ENCODE measurements around the gene MTCH1. TPM values are rescaled to one million over a fixed set of nuclear protein-coding genes. Genes with fewer than 3 reads are reported as not detected.

MTCH1 gene
- polyA plus RNA-seq, 3 donors = 127 to 203 (median 189) TPM

- 4 to 7% (median 6%) methylated on average over 8 of the region's 8 CpGs for WGBS, 3 donors
- H3K27ac ChIP-seq (ENCODE audit: low read depth, low read length) = no peak overlapping the region
Observed at GRCh38 chr6:37018198-37019064, 32.4 kb upstream of the MTCH1 start.

- WGBS, 3 donors = 57 to 61% (median 59%) methylated on average over 5 of the region's 5 CpGs
Observed at GRCh38 chr6:37017606-37018197, 31.7 kb upstream of the MTCH1 start.

GRCh38 chr6:37016995-37017394 lies 31.0 kb upstream of the MTCH1 start:
- H3K27ac ChIP-seq (ENCODE audit: low read depth, low read length) = no peak overlapping the region
- 64 to 84% (median 79%) methylated on average over 3 of the region's 3 CpGs for WGBS, 3 donors

More at GRCh38 chr6:37017606-37018197, 31.7 kb upstream of the MTCH1 start:
- H3K27ac ChIP-seq (ENCODE audit: low read depth, low read length) = no peak overlapping the region

DNA sequence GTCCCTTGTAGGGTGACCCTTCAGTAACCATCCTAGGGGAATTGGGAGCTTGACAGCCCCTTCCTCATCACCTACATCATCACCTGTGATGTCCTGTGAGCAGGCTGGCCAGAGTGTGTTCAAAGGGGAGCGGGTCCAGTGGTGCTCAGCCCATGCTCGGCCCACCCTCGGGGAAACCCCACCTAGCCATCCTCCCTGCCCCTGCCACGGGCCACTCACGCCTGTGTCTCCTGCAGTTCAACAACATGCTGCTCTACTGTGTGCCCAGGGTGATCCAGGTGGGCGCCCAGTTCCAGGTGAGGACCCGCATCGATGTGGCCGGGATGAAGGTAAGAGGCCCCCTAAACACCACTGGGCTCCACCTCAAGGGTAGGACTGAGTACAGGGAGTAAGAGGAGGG lies 29.5 kb upstream of the MTCH1 start:
- WGBS, 3 donors = 84 to 95% (median 90%) methylated on average over 9 of the region's 9 CpGs
- H3K27ac ChIP-seq (ENCODE audit: low read depth, low read length) = no peak overlapping the region

DNA sequence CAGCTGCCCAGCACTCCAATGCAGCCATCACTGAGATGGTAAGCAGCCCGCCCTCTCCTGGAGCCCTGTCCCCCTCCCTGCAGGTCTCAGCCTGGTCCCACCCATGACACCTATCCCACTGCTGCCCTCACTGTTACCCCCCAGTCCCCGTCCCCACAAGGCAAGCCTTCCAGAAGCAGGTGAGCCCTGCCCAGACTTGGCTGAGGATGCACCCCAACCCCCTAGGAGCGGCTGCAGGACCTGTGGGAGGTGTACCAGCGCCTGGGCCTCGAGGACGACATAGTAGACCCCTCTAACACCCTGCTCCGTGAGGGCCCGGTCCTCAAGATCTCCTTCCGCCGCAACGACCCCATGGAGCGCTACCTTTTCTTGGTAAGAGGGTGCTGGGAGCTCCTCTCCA lies 28.7 kb upstream of the MTCH1 start:
- WGBS, 3 donors = 91 to 94% (median 91%) methylated on average over 12 of the region's 12 CpGs
- H3K27ac ChIP-seq (ENCODE audit: low read depth, low read length) = no peak overlapping the region

DNA sequence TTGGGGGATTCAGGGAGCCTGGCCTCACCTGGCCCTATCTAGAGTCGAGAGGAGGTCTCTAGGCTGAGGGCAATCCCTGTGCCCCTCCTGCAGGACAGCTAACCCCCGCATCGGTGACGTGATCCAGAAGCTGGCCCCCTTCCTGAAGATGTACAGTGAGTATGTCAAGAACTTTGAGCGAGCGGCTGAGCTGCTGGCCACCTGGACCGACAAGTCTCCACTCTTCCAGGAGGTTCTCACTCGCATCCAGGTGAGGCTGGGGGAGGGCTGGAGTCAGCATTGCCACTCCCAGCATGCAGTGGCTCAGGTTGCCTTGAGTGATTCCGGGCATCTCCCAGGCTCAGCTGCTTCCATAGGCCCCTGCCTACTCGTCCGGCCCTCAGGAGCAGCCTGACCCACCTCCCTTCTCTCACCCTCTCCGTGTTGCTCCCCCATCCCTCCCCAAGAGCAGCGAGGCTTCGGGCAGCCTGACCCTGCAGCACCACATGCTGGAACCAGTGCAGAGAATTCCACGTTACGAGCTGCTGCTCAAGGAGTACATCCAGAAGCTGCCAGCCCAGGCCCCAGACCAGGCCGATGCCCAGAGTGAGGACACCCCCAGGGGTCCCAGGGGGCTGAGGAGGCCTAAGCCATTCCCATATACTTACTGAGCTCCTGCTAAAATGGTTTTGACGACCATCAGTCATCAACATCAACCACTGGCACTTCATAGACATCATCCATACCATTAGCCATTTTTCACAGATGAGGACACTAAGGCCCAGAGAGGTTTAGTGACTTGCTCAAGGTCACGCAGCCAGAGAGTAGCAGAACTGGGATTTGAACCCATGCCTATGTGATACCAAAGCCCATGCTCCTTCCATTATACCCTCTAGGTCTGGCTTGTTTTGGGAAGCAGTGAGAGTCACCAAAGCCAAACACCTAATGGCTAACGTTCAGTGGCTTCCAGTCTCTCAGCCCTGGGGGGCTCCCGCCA lies 27.8 kb upstream of the MTCH1 start:
- 85 to 89% (median 87%) methylated on average over 21 of the region's 21 CpGs for WGBS, 3 donors
- no peak overlapping the region for H3K27ac ChIP-seq (ENCODE audit: low read depth, low read length)

DNA sequence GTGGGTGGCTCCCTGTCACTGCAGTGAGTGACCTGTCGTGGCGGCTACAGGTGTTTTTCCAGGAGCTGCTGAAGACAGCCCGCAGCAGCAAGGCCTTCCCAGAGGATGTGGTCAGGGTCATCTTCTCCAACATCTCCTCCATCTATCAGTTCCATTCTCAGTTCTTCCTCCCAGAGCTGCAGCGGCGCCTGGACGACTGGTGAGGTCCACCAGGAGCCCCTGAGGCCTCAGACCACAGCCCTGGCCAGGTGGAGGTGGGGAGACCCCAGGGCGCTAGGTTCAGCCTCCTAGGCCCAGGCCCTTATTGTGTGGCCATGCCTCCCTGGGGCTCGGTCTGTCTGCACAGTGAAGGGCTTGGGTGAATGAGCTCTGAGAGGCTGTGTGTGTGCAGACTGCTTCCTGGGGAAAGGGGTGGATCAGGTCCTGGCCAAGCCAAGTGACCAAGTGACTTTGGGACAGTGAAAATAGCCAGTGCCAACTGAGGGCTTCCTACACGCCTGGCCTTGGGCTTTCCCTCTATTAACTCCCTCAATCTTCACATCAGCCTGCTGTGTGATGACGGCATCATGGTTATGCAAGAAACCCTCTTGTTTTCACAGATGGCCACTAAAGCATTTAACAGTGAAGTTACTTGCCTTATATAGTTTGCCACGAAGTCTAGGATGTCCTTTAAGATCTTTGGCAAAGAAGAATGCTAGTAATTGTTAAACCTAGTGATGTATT lies 25.8 kb upstream of the MTCH1 start:
- 80 to 87% (median 84%) methylated on average over 11 of the region's 11 CpGs for WGBS, 3 donors

DNA sequence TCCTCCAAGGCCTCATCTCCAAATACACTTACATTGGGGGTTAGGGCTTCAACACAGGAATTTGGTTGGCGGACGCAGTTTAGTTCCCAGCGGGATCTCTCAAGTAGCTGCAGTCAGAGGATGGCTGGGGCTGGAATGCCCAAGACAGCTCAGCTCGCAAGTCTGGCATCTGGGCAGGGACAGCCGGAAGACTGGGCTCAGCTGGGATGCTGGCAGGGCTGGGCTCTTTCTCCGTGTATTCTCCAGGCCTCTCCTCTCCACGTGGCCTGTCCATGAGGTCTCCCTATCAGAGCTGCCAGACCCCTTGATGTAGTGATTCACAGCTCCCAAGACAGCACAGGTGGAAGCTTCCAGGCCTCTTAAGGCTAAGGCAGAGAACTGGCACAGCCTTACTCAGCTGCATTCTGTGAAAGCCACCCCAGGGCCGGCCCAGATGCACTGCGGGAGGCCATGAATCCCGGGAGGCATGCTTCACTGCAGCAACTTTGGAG lies 24.5 kb upstream of the MTCH1 start:
- H3K27ac ChIP-seq (ENCODE audit: low read depth, low read length) = no peak overlapping the region
- 90 to 92% (median 92%) methylated on average over 10 of the region's 10 CpGs for WGBS, 3 donors

More for the DNA sequence above, 25.8 kb upstream of the MTCH1 start:
- no peak overlapping the region for H3K27ac ChIP-seq (ENCODE audit: low read depth, low read length)

DNA sequence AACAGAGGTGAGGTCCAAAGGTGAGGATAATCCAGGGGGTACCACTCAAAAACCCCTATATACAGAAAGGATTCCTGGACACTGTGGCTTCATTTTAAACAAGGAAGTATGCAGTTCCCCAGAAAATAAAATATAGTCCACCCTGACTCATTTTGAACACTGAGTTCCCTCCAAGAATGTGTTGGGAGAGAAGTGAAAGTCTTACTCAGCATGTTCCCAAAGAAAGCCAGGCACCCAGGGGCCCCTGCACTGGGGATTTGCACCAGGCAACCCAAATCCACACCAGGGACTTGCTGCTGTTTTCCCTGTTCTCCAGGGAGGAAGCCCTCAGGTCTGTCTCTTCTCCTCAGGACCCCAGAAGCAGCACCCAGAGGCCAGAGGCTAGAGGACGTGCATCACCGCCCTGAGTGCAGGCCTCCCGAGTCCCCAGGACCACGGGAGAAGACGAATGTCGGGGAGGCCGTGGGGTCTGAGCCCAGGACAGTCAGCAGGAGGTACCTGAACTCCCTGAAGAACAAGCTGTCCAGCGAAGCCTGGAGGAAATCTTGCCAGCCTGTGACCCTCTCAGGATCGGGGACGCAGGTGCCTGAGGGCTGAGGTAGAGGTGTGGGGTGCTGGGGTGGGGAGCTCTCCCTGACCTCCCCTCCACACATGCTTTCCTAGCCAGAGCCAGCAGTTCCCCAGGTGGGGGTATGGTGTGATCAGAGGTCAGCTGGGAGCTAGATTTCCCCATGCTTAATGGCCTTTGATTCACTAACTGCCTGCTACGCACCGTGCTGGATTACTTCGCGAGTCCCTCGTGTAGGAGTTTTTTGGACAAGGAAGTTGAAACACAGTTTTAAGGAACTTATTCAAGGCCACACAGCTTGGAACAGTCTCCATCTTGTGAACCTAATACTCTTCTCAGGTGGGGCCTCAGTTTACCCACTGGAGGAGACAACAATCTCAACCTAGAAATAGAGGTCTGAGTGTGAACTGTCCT lies 22.8 kb upstream of the MTCH1 start:
- no peak overlapping the region for H3K27ac ChIP-seq (ENCODE audit: low read depth, low read length)
- 79 to 86% (median 82%) methylated on average over 15 of the region's 15 CpGs for WGBS, 3 donors

DNA sequence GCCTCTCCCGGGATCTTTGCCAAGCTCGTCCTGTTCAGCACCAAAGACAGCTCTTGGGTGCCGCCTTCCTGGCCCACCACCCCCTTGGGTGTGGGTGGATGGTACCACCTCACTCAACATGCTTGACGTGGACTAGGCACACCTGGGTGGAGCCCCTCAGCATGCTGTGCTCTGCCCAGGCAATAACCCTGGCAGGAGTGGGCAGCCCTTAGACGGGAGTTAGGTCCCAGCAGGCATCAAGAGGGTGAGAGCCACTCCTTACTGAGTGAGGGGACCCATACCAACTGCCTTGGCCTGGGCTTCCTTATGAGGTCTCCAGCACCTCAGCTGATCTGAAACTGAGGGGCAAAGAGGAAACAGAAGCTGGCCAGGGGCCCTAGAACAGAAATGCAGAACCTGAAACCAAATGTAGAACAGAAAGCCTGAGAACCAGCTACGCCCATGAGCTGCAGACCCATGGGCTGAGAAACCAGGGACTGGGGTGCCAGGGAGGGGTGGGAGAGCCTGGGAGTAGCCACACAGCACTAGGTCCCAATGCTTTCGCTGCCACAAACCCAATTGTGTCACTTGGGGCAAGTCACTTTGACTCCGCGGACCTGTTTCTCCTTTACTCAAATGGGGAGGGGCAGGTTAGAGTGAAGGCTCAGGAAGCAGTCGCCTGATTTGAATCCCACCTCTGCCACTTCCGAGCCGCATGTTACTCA lies 21.5 kb upstream of the MTCH1 start:
- H3K27ac ChIP-seq (ENCODE audit: low read depth, low read length) = no peak overlapping the region

DNA sequence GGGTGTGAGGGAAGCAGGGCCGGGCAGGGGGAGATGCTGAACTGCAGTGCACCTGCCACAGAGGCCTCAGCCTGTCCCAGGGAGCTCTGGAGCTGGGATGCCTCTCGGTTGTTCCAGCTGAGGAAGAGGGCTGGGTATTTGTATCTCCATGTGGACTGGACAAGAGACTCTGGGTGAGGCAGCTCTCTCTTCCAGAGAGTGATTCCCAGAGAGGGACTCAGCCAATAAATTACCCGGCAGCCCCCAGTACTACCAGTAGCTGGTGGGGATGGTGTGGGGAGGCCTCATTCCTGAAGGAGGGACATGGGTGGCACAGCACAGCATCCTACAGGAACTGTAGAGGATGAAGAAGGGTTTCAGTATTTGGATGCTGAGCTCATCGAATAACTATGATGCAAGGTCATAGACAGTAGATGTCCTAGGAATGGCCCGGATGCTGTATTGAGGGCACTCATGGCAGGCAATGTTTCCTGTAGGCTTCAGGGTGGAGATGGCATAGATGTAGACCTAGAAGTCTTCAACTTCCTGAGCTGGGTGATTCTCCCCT lies 20.9 kb upstream of the MTCH1 start:
- H3K27ac ChIP-seq (ENCODE audit: low read depth, low read length) = no peak overlapping the region
- 78 to 86% (median 78%) methylated on average over 5 of the region's 5 CpGs for WGBS, 3 donors

More for the DNA sequence above, 21.5 kb upstream of the MTCH1 start:
- WGBS, 3 donors = 57 to 80% (median 58%) methylated on average over 12 of the region's 12 CpGs

- 77 to 88% (median 78%) methylated on average over 13 of the region's 13 CpGs for WGBS, 3 donors
- H3K27ac ChIP-seq (ENCODE audit: low read depth, low read length) = no peak overlapping the region
Observed at GRCh38 chr6:37005827-37006567, 20.0 kb upstream of the MTCH1 start.

GRCh38 chr6:37005061-37005810 lies 19.2 kb upstream of the MTCH1 start, which contains the start of gene FGD2:
Gene FGD2, plus strand, starts transcription at chr6:37005655. Its CDS starts 163 bp downstream, at chr6:37005818.
- 66 to 81% (median 68%) methylated on average over 14 of the region's 14 CpGs for WGBS, 3 donors
- H3K27ac ChIP-seq (ENCODE audit: low read depth, low read length) = no peak within 1 kb of the TSS

All from adipose tissue (tissue), 3 donors.